SK-N-MC (cell line): ENCODE data around the gene WDFY4.

Experiments used
- EZH2 ChIP-seq: fragments of 200-600 bp; sonication (generic); IDR thresholded peaks from one replicate; pipeline ENCODE4 v1.6.1; 2017; ENCODE audit warnings: antibody characterized with exemption
- POLR2AphosphoS5 ChIP-seq: IDR thresholded peaks from 2 replicates; pipeline ENCODE4 v1.6.1; 2012; ENCODE audit warnings: mild to moderate bottlenecking, low read depth, low read length, borderline replicate concordance

GRCh38 chr10:48881937-48882336, 197.3 kb downstream of the WDFY4 start:
- TF ChIP-seq POLR2AphosphoS5 = no peak
- no peak for TF ChIP-seq EZH2
